Endothelial cell of umbilical vein (primary cell): ENCODE data around the gene LYRM4. TPM values are rescaled to one million over a fixed set of nuclear protein-coding genes. Genes with fewer than 3 reads are reported as not detected.

Source experiments
- BruUV-seq: library from RNA; stranded (reverse); fragments of 400-500 nt; replicated peaks from 2 replicates; lab custom pipeline; 2021; lab: Mats Ljungman, UMichigan
- CTCF ChIA-PET: fragments of 300-600, 350-600 bp; sonication (Branson Sonifier 250); formaldehyde crosslinking; loops from one replicate; lab custom pipeline; 2021; ENCODE audit warnings: antibody characterized with exemption, inconsistent platforms; lab: Charles Lee
- POLR2A ChIA-PET: fragments of 300-600, 350-600 bp; sonication (Branson Sonifier 250); formaldehyde crosslinking; loops from one replicate; lab custom pipeline; 2021; ENCODE audit warnings: antibody characterized with exemption, inconsistent platforms; lab: Charles Lee
- DNase-seq: peaks from one replicate; pipeline ENCODE4 v3.0.0-alpha.2; 2011; ENCODE audit warnings: low read depth, low spot score
- FAIRE-seq: peaks from 2 replicates; lab custom pipeline; 2011; peaks lifted over from hg19 to GRCh38; lab: Jason Lieb, UNC
- H2AFZ ChIP-seq: 2 replicates; pipeline ENCODE4 v1.6.0; 2012; ENCODE audit warnings: low read depth, low read length, control low read depth, inconsistent platforms
- H3K27ac ChIP-seq: 2 replicates; pipeline ENCODE4 v1.5.1; 2011; ENCODE audit warnings: low read depth, mild to moderate bottlenecking, control low read depth, low read length, moderate library complexity; ENCODE audit not compliant: insufficient read depth
- H3K27me3 ChIP-seq, 2 experiments: 2 replicates each; pipeline versions ENCODE4 v1.6.0 to v1.6.1; 2011; ENCODE audit warnings: low read length in 2 of 2, mixed read lengths in 1 of 2; ENCODE audit not compliant: control insufficient read depth in 2 of 2, insufficient read depth in 2 of 2
- H3K36me3 ChIP-seq, 2 experiments: 2 replicates in 1 of 2; 3 replicates in 1 of 2; pipeline ENCODE4 v1.5.1; 2011; ENCODE audit warnings: low read length in 2 of 2, mild to moderate bottlenecking in 1 of 2, moderate library complexity in 1 of 2; ENCODE audit not compliant: control insufficient read depth in 2 of 2, insufficient read depth in 2 of 2; ENCODE audit errors: extremely low read depth in 1 of 2
- H3K4me1 ChIP-seq: 3 replicates; pipeline ENCODE4 v1.5.1; 2011; ENCODE audit warnings: mild to moderate bottlenecking, low read length; ENCODE audit not compliant: control insufficient read depth, insufficient read depth; ENCODE audit errors: extremely low read depth
- H3K4me2 ChIP-seq: 2 replicates; pipeline ENCODE4 v1.6.1; 2011; ENCODE audit warnings: low read length, control low read depth, mixed read lengths; ENCODE audit not compliant: insufficient read depth
- H3K4me3 ChIP-seq, 3 experiments: fragments of 200-600 bp in 1 of 3; sonication (generic), shearing (Covaris generic) in 1 of 3; replicated peaks in 1 of 3; 2 replicates each; pipeline ENCODE4 v1.5.1; 2011 to 2016; ENCODE audit warnings: control low read depth in 3 of 3, low read length in 3 of 3, mild to moderate bottlenecking in 2 of 3, inconsistent platforms in 1 of 3, low read depth in 1 of 3, moderate library complexity in 1 of 3; ENCODE audit not compliant: insufficient read depth in 1 of 3
- H3K79me2 ChIP-seq: 2 replicates; pipeline ENCODE4 v1.6.0; 2012; ENCODE audit warnings: low read length, inconsistent platforms; ENCODE audit not compliant: control insufficient read depth, insufficient read depth
- H3K9ac ChIP-seq: replicated peaks from 2 replicates; pipeline ENCODE3; 2011; ENCODE audit warnings: low read length, control low read depth; ENCODE audit not compliant: insufficient read depth; ENCODE audit errors: extremely low read depth
- H3K9me1 ChIP-seq: replicated peaks from 3 replicates; pipeline ENCODE4 v1.6.0; 2011; ENCODE audit warnings: mild to moderate bottlenecking, low read length; ENCODE audit not compliant: control insufficient read depth, insufficient read depth; ENCODE audit errors: extremely low read depth
- H3K9me3 ChIP-seq: replicated peaks from 2 replicates; pipeline ENCODE4 v1.5.1; 2012; ENCODE audit warnings: low read length, inconsistent platforms; ENCODE audit not compliant: control insufficient read depth, insufficient read depth
- H4K20me1 ChIP-seq: replicated peaks from 2 replicates; pipeline ENCODE3; 2011; ENCODE audit warnings: mild to moderate bottlenecking, low read length; ENCODE audit not compliant: control insufficient read depth, insufficient read depth; ENCODE audit errors: extremely low read depth
- CTCF ChIP-seq, 2 donors: IDR thresholded peaks; 1 replicate in 1 of 2; 2 replicates in 1 of 2; pipeline ENCODE4 v1.5.1; 2011; ENCODE audit warnings: low read length in 2 of 2, mild to moderate bottlenecking in 2 of 2, moderate library complexity in 2 of 2, control low read depth in 1 of 2, inconsistent platforms in 1 of 2, low read depth in 1 of 2; ENCODE audit not compliant: insufficient read depth in 1 of 2; ENCODE audit errors: extremely low read depth in 1 of 2
- EZH2 ChIP-seq: IDR thresholded peaks from 2 replicates; pipeline ENCODE4 v1.6.1; 2012; ENCODE audit warnings: borderline replicate concordance, low read depth, mild to moderate bottlenecking, moderate library complexity, low read length, inconsistent platforms; ENCODE audit not compliant: severe bottlenecking
- FOS ChIP-seq: IDR thresholded peaks from 2 replicates; pipeline ENCODE4 v1.6.1; 2011; ENCODE audit warnings: mild to moderate bottlenecking, low read length, moderate library complexity, borderline replicate concordance; ENCODE audit not compliant: insufficient read depth
- GATA2 ChIP-seq: IDR thresholded peaks from 2 replicates; pipeline ENCODE4 v1.7.0; 2011; ENCODE audit warnings: low read depth, mild to moderate bottlenecking, moderate library complexity, mixed read lengths, low read length; ENCODE audit not compliant: insufficient read length, insufficient read depth
- JUN ChIP-seq: IDR thresholded peaks from 2 replicates; pipeline ENCODE4 v1.6.1; 2011; ENCODE audit warnings: borderline replicate concordance, low read depth; ENCODE audit not compliant: insufficient read length, insufficient read depth
- MYC ChIP-seq: IDR thresholded peaks from one replicate; pipeline ENCODE4 v1.6.1; 2011; ENCODE audit warnings: mild to moderate bottlenecking, low read depth, low read length
- POLR2AphosphoS5 ChIP-seq: IDR thresholded peaks from 2 replicates; pipeline ENCODE4 v1.6.1; 2012; ENCODE audit warnings: low read depth, mild to moderate bottlenecking, control low read depth, low read length, moderate library complexity; ENCODE audit not compliant: insufficient read depth
- dilution Hi-C: fragments of 300-500 bp; cut with MboI; formaldehyde crosslinking; loops from one replicate; pipeline ENCODE4 v1.15.0; 2019; ENCODE audit warnings: low sequenced_read_pairs; ENCODE audit not compliant: extremely low pct_ligation_motif_present
- intact Hi-C: fragments of 100-400 bp; cut with micrococcal nuclease; formaldehyde crosslinking; loops from one replicate; pipeline ENCODE4 v1.10.0; 2022
- polyA plus RNA-seq, 4 experiments: library from polyadenylated mRNA; depleted of rRNA in 3 of 4; stranded (reverse) in 3 of 4; unstranded in 1 of 4; fragments of >200 nt; gene quantifications; 2 replicates each; pipeline versions ENCODE4 v1.2.1 to v1.2.3, GENCODE V29; 2011 to 2012; ENCODE audit warnings: missing spikeins in 1 of 4
- total RNA-seq: library from RNA; stranded (reverse); gene quantifications from 2 replicates; pipeline ENCODE4 v1.2.3, GENCODE V29; 2021

LYRM4 gene
- total and polyA plus RNA-seq, 2 donors (not counting 3 experiments of a cell fraction or from before 2014, with no cell fraction given) = 39.5 to 44.0 TPM

GRCh38 chr6:5184878-5185277, 75.9 kb downstream of the LYRM4 start:
- intact Hi-C loops = no loop called here
- Histone ChIP-seq H3K4me1 (peaks cover under 1% of the 10 kb centered on the region), H3K36me3 (no peaks in the 10 kb centered on the region), H3K9me1 (no peaks in the 10 kb centered on the region), H3K9me3 (no peaks in the 10 kb centered on the region), H3K9ac (no peak overlapping the region), H3K4me2 (no peak overlapping the region), H3K27ac (no peak overlapping the region), H3K79me2 (no peaks in the 10 kb centered on the region), H3K4me3 (no peak overlapping the region), H4K20me1 (no peaks in the 10 kb centered on the region), H2AFZ (no peak overlapping the region), H3K27me3 (no peaks in the 10 kb centered on the region)
- BruUV-seq = no TSS peak
- ChIA-PET CTCF (interaction anchor here (0.9 to 1.8 kb wide), 4 partner anchors 9 to 195 kb away, joined by 3 to 5 read pairs (median 4); no protein-coding TSS in a partner anchor), POLR2A (no interaction called here)
- DNase-seq (no peak), FAIRE-seq (no peak)
- no peak for TF ChIP-seq GATA2
- no peak for TF ChIP-seq EZH2
- no peak for TF ChIP-seq JUN
- no peak for TF ChIP-seq MYC
- no peak for TF ChIP-seq FOS
- TF ChIP-seq POLR2AphosphoS5 = no peak
- no peak for TF ChIP-seq CTCF (IDR thresholded peaks at IDR 0.05; ENCODE audit: extremely low read depth in 1 of 2, insufficient read depth in 1 of 2, low read depth in 1 of 2, low read length in 2 of 2)
- dilution Hi-C loops = no loop called here
